ENCODE measurements around the gene GRWD1.

Gene GRWD1

DNA sequence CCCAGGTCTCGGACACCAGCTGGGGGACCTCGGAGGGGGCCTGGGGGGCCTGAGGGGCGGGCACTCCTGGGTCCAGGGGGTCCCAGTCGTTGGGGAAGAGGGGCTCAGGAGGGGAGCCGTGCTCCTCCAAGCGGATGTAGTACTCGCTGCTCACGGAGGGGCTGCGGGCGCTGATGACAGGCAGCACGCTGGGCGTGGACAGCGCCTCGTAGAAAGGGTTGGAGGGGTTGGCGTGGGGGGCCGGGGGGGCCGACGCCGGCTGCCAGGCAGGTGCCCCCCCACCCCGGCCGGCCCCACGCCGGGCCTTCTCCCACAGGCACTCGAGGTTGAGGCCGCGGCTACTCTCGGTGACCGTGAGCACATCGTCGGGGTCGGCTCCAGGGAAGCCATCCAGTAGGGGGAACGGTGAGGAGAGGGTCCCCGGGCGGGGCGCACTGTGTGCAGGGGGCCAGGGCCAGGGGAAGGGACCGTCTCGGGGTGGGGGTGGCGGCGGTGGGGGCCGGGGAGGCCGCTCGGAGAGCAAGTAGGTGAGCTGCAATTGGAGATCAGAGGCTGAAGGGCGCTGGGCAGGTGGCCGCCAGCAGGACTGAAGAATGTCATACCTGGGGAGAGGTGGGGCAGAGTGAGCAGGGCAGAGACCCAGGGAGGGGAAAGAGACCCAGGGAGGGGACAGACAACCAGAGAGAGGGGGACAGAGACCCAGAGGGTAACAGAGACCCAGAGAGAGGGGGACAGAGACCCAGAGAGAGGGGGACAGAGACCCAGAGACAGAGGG lies 53.7 kb downstream of the GRWD1 start:
- DNase-seq = no peak

DNA sequence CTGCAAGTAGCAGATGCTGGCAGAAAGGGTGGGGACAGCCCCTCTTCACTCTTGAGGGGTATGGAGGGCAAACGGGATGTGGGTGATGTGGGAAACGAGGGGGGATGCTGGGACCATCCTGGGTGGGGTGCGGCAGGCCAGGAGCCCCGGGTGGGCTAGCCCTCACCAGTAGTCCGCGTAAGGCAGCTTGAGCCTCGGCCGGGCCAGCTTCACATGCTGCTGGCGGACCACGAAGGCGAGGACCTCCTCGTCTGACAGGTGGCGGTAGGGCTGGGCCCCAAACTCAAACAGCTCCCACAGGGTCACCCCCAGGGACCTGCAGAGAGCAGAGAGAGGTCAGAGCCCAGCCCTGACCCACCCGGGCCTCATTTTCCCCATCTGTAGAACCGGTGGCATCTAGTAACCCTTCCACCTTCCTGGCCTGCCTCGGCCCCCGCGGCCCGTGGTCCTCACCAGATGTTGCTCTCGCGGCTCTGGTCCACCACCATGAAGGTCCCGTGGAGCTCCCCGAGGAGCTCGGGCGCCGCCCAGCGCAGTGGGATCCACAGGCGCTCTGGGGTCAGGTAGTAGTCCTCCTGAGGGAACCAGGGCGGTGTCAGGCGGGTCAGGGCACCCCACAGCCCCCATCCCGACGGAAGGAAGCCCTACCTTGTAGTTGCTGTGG lies 55.2 kb downstream of the GRWD1 start:
- DNase-seq = no peak

DNA sequence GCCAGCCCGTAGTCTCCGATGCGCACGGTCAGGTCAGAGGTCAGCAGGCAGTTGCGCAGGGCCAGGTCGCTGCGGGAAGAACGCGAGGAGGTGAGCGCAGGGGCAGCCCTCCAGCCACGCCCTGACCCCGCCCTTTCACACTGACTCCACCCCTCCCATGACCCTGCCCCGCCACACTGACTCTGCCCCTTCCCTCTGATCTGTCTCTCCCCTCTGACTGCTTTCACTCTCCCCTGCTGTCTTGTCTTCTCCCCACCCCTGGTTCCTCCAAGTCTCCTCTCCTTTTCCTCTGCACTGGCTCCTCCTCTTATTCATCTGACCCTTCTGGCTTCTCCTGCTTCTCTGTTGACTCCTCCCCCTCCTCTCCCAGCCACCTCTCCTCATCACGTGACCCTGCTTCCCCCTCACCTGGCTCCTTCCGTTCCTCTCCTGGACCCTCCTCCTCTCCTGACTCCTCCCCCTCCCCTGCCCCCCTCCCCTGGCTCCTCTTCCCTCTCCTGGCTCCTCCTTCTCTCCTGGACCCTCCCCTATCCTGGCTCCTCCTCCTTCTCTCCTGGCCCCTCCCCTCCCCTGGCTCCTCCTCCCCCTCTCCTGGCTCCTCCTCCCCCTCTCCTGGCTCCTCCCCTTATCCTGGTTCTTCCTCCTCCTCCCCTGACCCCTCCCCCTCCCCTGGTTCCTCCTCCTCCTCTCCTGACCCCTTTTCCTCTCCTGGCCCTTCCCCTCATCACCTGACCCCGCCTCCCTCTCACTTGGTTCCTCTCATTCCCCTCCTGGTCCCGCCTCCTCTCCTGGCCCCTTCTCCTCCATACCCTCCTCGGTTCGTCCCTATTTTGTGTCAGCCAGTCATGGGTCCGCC lies 55.9 kb downstream of the GRWD1 start:
- DNase-seq = peak; percentile 98

DNA sequence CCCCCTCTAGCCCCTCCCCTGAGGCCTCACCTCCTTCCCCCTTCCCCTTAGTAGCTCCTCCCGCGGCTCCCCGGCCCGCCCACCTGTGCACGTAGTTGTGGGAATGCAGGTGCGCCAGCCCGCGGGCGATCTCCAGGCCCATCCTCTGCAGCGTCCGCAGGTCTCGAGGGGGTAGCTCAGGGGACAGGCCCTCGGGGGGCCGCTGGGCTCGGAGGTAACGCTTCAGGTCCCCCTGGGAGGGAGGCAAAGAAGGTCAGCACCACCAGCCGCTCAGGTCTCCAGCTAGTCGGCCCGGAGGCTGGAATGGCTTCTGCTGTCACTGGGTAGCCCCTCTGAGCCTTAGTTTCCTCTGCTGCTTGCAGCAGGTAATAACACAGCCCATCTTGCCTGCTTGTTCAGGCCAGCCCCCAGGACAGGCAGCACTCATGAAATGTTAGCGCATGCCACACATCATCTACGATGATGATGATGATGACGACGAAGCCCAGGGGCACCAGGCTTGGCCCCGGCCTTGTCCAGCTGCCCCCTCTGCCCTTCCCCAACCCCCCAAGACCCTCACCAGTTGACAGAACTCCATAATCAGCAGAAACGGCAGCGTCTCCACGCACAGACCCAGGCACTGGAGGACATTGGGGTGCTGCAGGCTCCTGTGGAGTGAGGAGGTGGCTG lies 56.7 kb downstream of the GRWD1 start:
- DNase-seq = no peak

DNA sequence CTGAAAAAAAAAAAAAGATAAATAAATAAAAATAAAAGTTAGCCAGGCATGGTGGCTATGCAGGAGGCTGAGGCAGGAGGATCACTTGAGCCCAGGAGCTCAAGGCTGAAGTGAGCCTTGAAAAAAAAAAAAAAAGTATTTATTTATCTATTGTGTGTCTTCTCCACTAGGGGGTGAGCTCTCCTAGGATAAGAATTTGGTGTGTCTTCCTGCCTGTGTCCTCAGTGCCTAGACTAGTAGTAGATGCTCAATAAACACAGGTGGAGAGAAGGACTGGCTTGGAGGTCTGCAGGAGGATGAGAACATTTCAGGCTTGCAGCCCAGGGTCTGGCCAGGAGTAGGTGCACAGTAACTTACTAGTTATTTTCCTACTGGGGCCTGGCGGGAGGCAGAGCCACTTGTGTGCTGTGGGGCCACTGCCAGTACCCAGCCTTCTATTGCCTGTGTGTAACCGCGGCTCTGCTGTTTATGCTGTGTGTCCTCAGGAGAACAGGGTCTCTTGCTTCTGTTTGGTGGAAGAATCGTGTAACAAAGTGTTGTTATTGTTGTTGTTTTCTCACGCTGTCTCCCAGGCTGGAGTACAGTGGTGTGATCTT lies 60.5 kb downstream of the GRWD1 start:
- peak; percentile 59 for DNase-seq

Measured in NCI-H748 treated with DMSO at 0.1 percent for 48 hours (cell line).